ENCODE measurements around the gene MDH2.
"Not testable (repeated sequence)": the region's sequence is repeated elsewhere in the genome, so short reads cannot be mapped to it uniquely, and the experiment has no call there.

MDH2 gene

GRCh38 chr7:76002822-76003221 is 45.1 kb upstream of the MDH2 start:
- Histone ChIP-seq H3K27ac (ENCODE audit: low read depth, low read length) (no peak overlapping the region), H3K9me3 (ENCODE audit: insufficient read depth, low read length) (no peaks in the 10 kb centered on the region), H3K79me2 (ENCODE audit: insufficient read depth, low read length) (no peaks in the 10 kb centered on the region), H3F3A (ENCODE audit: insufficient read depth) (no peaks in the 10 kb centered on the region), H4K20me1 (ENCODE audit: low read depth, low read length) (no peaks in the 10 kb centered on the region), H3K36me3 (ENCODE audit: low read length) (peaks cover 2% of the 10 kb centered on the region; the same call in 1 of the 2 replicates), H3K9me2 (replicated peaks; ENCODE audit: insufficient read depth, low read length) (no peaks in the 10 kb centered on the region), H3K4me2 (ENCODE audit: low read depth, low read length, poor library complexity, severe bottlenecking) (no peak overlapping the region), H2AFZ (ENCODE audit: low read depth, low read length, severe bottlenecking) (no peak overlapping the region), H3K9ac (ENCODE audit: low read length) (no peak overlapping the region), H3K4me3 (ENCODE audit: insufficient read depth, low read length, poor library complexity, severe bottlenecking) (no peak overlapping the region), H3K27me3 (ENCODE audit: low read length) (no peaks in the 10 kb centered on the region)
- TF ChIP-seq EZH2phosphoT487 (conservative IDR thresholded peaks at IDR 0.05; ENCODE audit: low read length): no peak
- no peak for TF ChIP-seq CTCF (IDR thresholded peaks at IDR 0.05; ENCODE audit: insufficient read depth, low read length, poor library complexity, severe bottlenecking)

- H3K9me3 ChIP-seq (ENCODE audit: insufficient read depth, low read length): no peaks in the 10 kb centered on the region
- no peaks in the 10 kb centered on the region for H3K79me2 ChIP-seq (ENCODE audit: insufficient read depth, low read length)
- H2AFZ ChIP-seq (ENCODE audit: low read depth, low read length, severe bottlenecking): no peak overlapping the region
- no peak overlapping the region for H3K27ac ChIP-seq (ENCODE audit: low read depth, low read length)
- H3K36me3 ChIP-seq (ENCODE audit: low read length): peaks cover 2% of the 10 kb centered on the region; the same call in 1 of the 2 replicates
- no peaks in the 10 kb centered on the region for H3F3A ChIP-seq (ENCODE audit: insufficient read depth)
- H3K4me2 ChIP-seq (ENCODE audit: low read depth, low read length, poor library complexity, severe bottlenecking): no peak overlapping the region
- TF ChIP-seq EZH2phosphoT487 (conservative IDR thresholded peaks at IDR 0.05; ENCODE audit: low read length): no peak
- TF ChIP-seq CTCF (IDR thresholded peaks at IDR 0.05; ENCODE audit: insufficient read depth, low read length, poor library complexity, severe bottlenecking): no peak
- H3K9ac ChIP-seq (ENCODE audit: low read length): no peak overlapping the region
- H3K4me3 ChIP-seq (ENCODE audit: insufficient read depth, low read length, poor library complexity, severe bottlenecking): no peak overlapping the region
- no peaks in the 10 kb centered on the region for H3K9me2 ChIP-seq (replicated peaks; ENCODE audit: insufficient read depth, low read length)
- H3K27me3 ChIP-seq (ENCODE audit: low read length): no peaks in the 10 kb centered on the region
- H4K20me1 ChIP-seq (ENCODE audit: low read depth, low read length): no peaks in the 10 kb centered on the region
Observed at GRCh38 chr7:76003351-76003750, 44.6 kb upstream of the MDH2 start.

GRCh38 chr7:76005004-76005403 is 42.9 kb upstream of the MDH2 start:
- H3K27me3 ChIP-seq (ENCODE audit: low read length); H3K9me2 ChIP-seq (replicated peaks; ENCODE audit: insufficient read depth, low read length); H3F3A ChIP-seq (ENCODE audit: insufficient read depth); H3K79me2 ChIP-seq (ENCODE audit: insufficient read depth, low read length); H3K4me2 ChIP-seq (ENCODE audit: low read depth, low read length, poor library complexity, severe bottlenecking); H3K27ac ChIP-seq (ENCODE audit: low read depth, low read length); H3K4me3 ChIP-seq (ENCODE audit: insufficient read depth, low read length, poor library complexity, severe bottlenecking); H4K20me1 ChIP-seq (ENCODE audit: low read depth, low read length); H2AFZ ChIP-seq (ENCODE audit: low read depth, low read length, severe bottlenecking); H3K36me3 ChIP-seq (ENCODE audit: low read length); H3K9me3 ChIP-seq (ENCODE audit: insufficient read depth, low read length); H3K9ac ChIP-seq (ENCODE audit: low read length): not testable (repeated sequence)

GRCh38 chr7:76008156-76008687 is 39.7 kb upstream of the MDH2 start:
- no peak for TF ChIP-seq CTCF (IDR thresholded peaks at IDR 0.05; ENCODE audit: insufficient read depth, low read length, poor library complexity, severe bottlenecking)
- TF ChIP-seq EZH2phosphoT487 (conservative IDR thresholded peaks at IDR 0.05; ENCODE audit: low read length): no peak
- Histone ChIP-seq H3K9me3 (ENCODE audit: insufficient read depth, low read length) (no peaks in the 10 kb centered on the region), H2AFZ (ENCODE audit: low read depth, low read length, severe bottlenecking) (no peak overlapping the region), H3K9ac (ENCODE audit: low read length) (no peak overlapping the region), H3K79me2 (ENCODE audit: insufficient read depth, low read length) (no peaks in the 10 kb centered on the region), H3K9me2 (replicated peaks; ENCODE audit: insufficient read depth, low read length) (no peaks in the 10 kb centered on the region), H4K20me1 (ENCODE audit: low read depth, low read length) (no peaks in the 10 kb centered on the region), H3F3A (ENCODE audit: insufficient read depth) (no peaks in the 10 kb centered on the region), H3K27ac (ENCODE audit: low read depth, low read length) (no peak overlapping the region), H3K4me2 (ENCODE audit: low read depth, low read length, poor library complexity, severe bottlenecking) (no peak overlapping the region), H3K27me3 (ENCODE audit: low read length) (no peaks in the 10 kb centered on the region), H3K36me3 (ENCODE audit: low read length) (peaks cover 2% of the 10 kb centered on the region; the same call in 1 of the 2 replicates), H3K4me3 (ENCODE audit: insufficient read depth, low read length, poor library complexity, severe bottlenecking) (no peak overlapping the region)

All from SU-DHL-6 (cell line).